ENCODE measurements around the gene SPATA3. TPM values are rescaled to one million over a fixed set of nuclear protein-coding genes. Genes with fewer than 3 reads are reported as not detected.

The SPATA3 gene
- 0.72 TPM for total RNA-seq
- polyA plus RNA-seq: not detected

GRCh38 chr2:230995821-230996220 is at the start of gene SPATA3:
TSS of gene SPATA3 (plus strand) at chr2:230996121. CDS start at chr2:230996234, 113 bp downstream.
- Histone ChIP-seq H3K36me3 (ENCODE audit: control insufficient read depth, insufficient read depth, low read length) (no peaks in the 10 kb centered on the region), H3K4me1 (ENCODE audit: control insufficient read depth, insufficient read depth, low read length, poor library complexity, severe bottlenecking) (no peaks in the 10 kb centered on the region), H3K27me3 (ENCODE audit: control insufficient read depth, insufficient read depth, low read length) (peaks cover 10% of the 10 kb centered on the region), H3K27ac (ENCODE audit: insufficient read depth, low read length, poor library complexity, severe bottlenecking) (no peak within 1 kb of the TSS), H3K9me3 (ENCODE audit: control insufficient read depth in 2 of 2, low read length in 2 of 2) (peaks cover 0 to 2% of the 10 kb centered on the region in 2 experiments), H3K4me3 (ENCODE audit: low read depth, low read length) (no peak within 1 kb of the TSS)
- Mint-ChIP-seq H3K9me3 (peaks cover 0 to 7% (median 3%) of the 10 kb centered on the region in 7 donors), H3K27ac (peak within 1 kb of the TSS in 1 of 3 donors; percentile 20), H3K36me3 (no peaks in the 10 kb centered on the region), H3K27me3 (peaks cover 59% of the 10 kb centered on the region), H3K4me3 (no peak within 1 kb of the TSS), H3K4me1 (no peaks in the 10 kb centered on the region)
- DNase-seq (no peak), ATAC-seq (ENCODE audit: low read depth in 2 of 2) (no peak)

- DNase-seq: no peak
- H3K4me1 ChIP-seq (ENCODE audit: control insufficient read depth, insufficient read depth, low read length, poor library complexity, severe bottlenecking): no peaks in the 10 kb centered on the region
- no peak overlapping the region for H3K27ac Mint-ChIP-seq
Measured at GRCh38 chr2:230946429-230947234, 49.3 kb upstream of the SPATA3 start.

GRCh38 chr2:230947235-230947576 is 48.7 kb upstream of the SPATA3 start:
- Histone ChIP-seq H3K4me3 (ENCODE audit: low read depth, low read length) (no peak overlapping the region), H3K27ac (ENCODE audit: insufficient read depth, low read length, poor library complexity, severe bottlenecking) (no peak overlapping the region), H3K36me3 (ENCODE audit: control insufficient read depth, insufficient read depth, low read length) (no peaks in the 10 kb centered on the region), H3K4me1 (ENCODE audit: control insufficient read depth, insufficient read depth, low read length, poor library complexity, severe bottlenecking) (no peaks in the 10 kb centered on the region), H3K27me3 (ENCODE audit: control insufficient read depth, insufficient read depth, low read length) (no peaks in the 10 kb centered on the region), H3K9me3 (ENCODE audit: control insufficient read depth in 2 of 2, low read length in 2 of 2) (no peaks in the 10 kb centered on the region)
- ATAC-seq (ENCODE audit: low read depth in 2 of 2) (no peak), DNase-seq (no peak)
- Mint-ChIP-seq H3K36me3 (no peaks in the 10 kb centered on the region), H3K4me3 (no peak overlapping the region), H3K27ac (no peak overlapping the region), H3K9me3 (peaks cover 0 to 1% (median 0%) of the 10 kb centered on the region in 7 donors), H3K4me1 (peaks cover 0 to 25% (median 7%) of the 10 kb centered on the region in 4 donors), H3K27me3 (peaks cover 10% of the 10 kb centered on the region)

More at GRCh38 chr2:230946429-230947234, 49.3 kb upstream of the SPATA3 start:
- peak in 1 of 2 donors; percentile 3 for ATAC-seq (ENCODE audit: low read depth in 2 of 2)
- no peaks in the 10 kb centered on the region for H3K9me3 ChIP-seq (ENCODE audit: control insufficient read depth in 2 of 2, low read length in 2 of 2)
- no peak overlapping the region for H3K4me3 ChIP-seq (ENCODE audit: low read depth, low read length)
- no peaks in the 10 kb centered on the region for H3K27me3 ChIP-seq (ENCODE audit: control insufficient read depth, insufficient read depth, low read length)
- H3K27ac ChIP-seq (ENCODE audit: insufficient read depth, low read length, poor library complexity, severe bottlenecking): no peak overlapping the region
- Mint-ChIP-seq H3K4me1 (peaks cover 0 to 25% (median 7%) of the 10 kb centered on the region in 4 donors), H3K27me3 (peaks cover 15% of the 10 kb centered on the region), H3K4me3 (no peak overlapping the region), H3K36me3 (no peaks in the 10 kb centered on the region), H3K9me3 (peaks cover 0 to 1% (median 0%) of the 10 kb centered on the region in 7 donors)
- H3K36me3 ChIP-seq (ENCODE audit: control insufficient read depth, insufficient read depth, low read length): no peaks in the 10 kb centered on the region

GRCh38 chr2:230947908-230948365 is 48.0 kb upstream of the SPATA3 start:
- H3K9me3 Mint-ChIP-seq: peaks cover 0 to 1% (median 0%) of the 10 kb centered on the region in 7 donors
- peaks cover 10% of the 10 kb centered on the region for H3K27me3 Mint-ChIP-seq
- peak overlapping the region in 1 of 4 donors; percentile 15 for H3K4me3 Mint-ChIP-seq
- H3K27ac Mint-ChIP-seq: no peak overlapping the region
- no peak for DNase-seq
- H3K4me3 ChIP-seq (ENCODE audit: low read depth, low read length): no peak overlapping the region
- H3K36me3 Mint-ChIP-seq: no peaks in the 10 kb centered on the region
- H3K9me3 ChIP-seq (ENCODE audit: control insufficient read depth in 2 of 2, low read length in 2 of 2): no peaks in the 10 kb centered on the region
- no peaks in the 10 kb centered on the region for H3K36me3 ChIP-seq (ENCODE audit: control insufficient read depth, insufficient read depth, low read length)
- no peaks in the 10 kb centered on the region for H3K27me3 ChIP-seq (ENCODE audit: control insufficient read depth, insufficient read depth, low read length)
- H3K4me1 Mint-ChIP-seq: peaks cover 0 to 25% (median 7%) of the 10 kb centered on the region in 4 donors
- H3K4me1 ChIP-seq (ENCODE audit: control insufficient read depth, insufficient read depth, low read length, poor library complexity, severe bottlenecking): no peaks in the 10 kb centered on the region
- no peak for ATAC-seq (ENCODE audit: low read depth in 2 of 2)
- H3K27ac ChIP-seq (ENCODE audit: insufficient read depth, low read length, poor library complexity, severe bottlenecking): no peak overlapping the region

GRCh38 chr2:230949966-230950873 is 45.7 kb upstream of the SPATA3 start:
- no peaks in the 10 kb centered on the region for H3K9me3 ChIP-seq (ENCODE audit: control insufficient read depth in 2 of 2, low read length in 2 of 2)
- no peaks in the 10 kb centered on the region for H3K36me3 Mint-ChIP-seq
- peaks cover 2% of the 10 kb centered on the region for H3K27me3 ChIP-seq (ENCODE audit: control insufficient read depth, insufficient read depth, low read length)
- peaks cover 15% of the 10 kb centered on the region for H3K27me3 Mint-ChIP-seq
- H3K36me3 ChIP-seq (ENCODE audit: control insufficient read depth, insufficient read depth, low read length): no peaks in the 10 kb centered on the region
- H3K4me1 ChIP-seq (ENCODE audit: control insufficient read depth, insufficient read depth, low read length, poor library complexity, severe bottlenecking): no peaks in the 10 kb centered on the region
- no peak overlapping the region for H3K4me3 Mint-ChIP-seq
- H3K4me1 Mint-ChIP-seq: peaks cover 0 to 9% (median 4%) of the 10 kb centered on the region in 4 donors
- DNase-seq (no peak), ATAC-seq (ENCODE audit: low read depth in 2 of 2) (no peak)
- H3K27ac ChIP-seq (ENCODE audit: insufficient read depth, low read length, poor library complexity, severe bottlenecking): no peak overlapping the region
- H3K9me3 Mint-ChIP-seq: peaks cover 0 to 1% (median 0%) of the 10 kb centered on the region in 7 donors
- peak overlapping the region in 1 of 3 donors; percentile 14 for H3K27ac Mint-ChIP-seq
- no peak overlapping the region for H3K4me3 ChIP-seq (ENCODE audit: low read depth, low read length)

GRCh38 chr2:230950874-230951339 is 45.0 kb upstream of the SPATA3 start:
- no peak for ATAC-seq (ENCODE audit: low read depth in 2 of 2)
- H3K4me1 Mint-ChIP-seq: peaks cover 0 to 8% (median 4%) of the 10 kb centered on the region in 4 donors

GRCh38 chr2:230951396-230951795 is 44.5 kb upstream of the SPATA3 start:
- peaks cover 2% of the 10 kb centered on the region for H3K27me3 ChIP-seq (ENCODE audit: control insufficient read depth, insufficient read depth, low read length)
- peaks cover under 1% of the 10 kb centered on the region for H3K4me1 ChIP-seq (ENCODE audit: control insufficient read depth, insufficient read depth, low read length, poor library complexity, severe bottlenecking)
- ATAC-seq (ENCODE audit: low read depth in 2 of 2) (no peak), DNase-seq (no peak)
- H3K27ac Mint-ChIP-seq: no peak overlapping the region
- H3K9me3 ChIP-seq (ENCODE audit: control insufficient read depth in 2 of 2, low read length in 2 of 2): no peaks in the 10 kb centered on the region
- H3K27me3 Mint-ChIP-seq: peaks cover 20% of the 10 kb centered on the region
- peaks cover 0 to 1% (median 0%) of the 10 kb centered on the region in 7 donors for H3K9me3 Mint-ChIP-seq
- no peak overlapping the region for H3K4me3 Mint-ChIP-seq
- H3K27ac ChIP-seq (ENCODE audit: insufficient read depth, low read length, poor library complexity, severe bottlenecking): no peak overlapping the region
- no peaks in the 10 kb centered on the region for H3K36me3 Mint-ChIP-seq
- H3K36me3 ChIP-seq (ENCODE audit: control insufficient read depth, insufficient read depth, low read length): no peaks in the 10 kb centered on the region
- H3K4me3 ChIP-seq (ENCODE audit: low read depth, low read length): no peak overlapping the region
- H3K4me1 Mint-ChIP-seq: peaks cover 0 to 8% (median 4%) of the 10 kb centered on the region in 4 donors

More at GRCh38 chr2:230950874-230951339, 45.0 kb upstream of the SPATA3 start:
- Histone ChIP-seq H3K4me3 (ENCODE audit: low read depth, low read length) (no peak overlapping the region), H3K36me3 (ENCODE audit: control insufficient read depth, insufficient read depth, low read length) (no peaks in the 10 kb centered on the region), H3K4me1 (ENCODE audit: control insufficient read depth, insufficient read depth, low read length, poor library complexity, severe bottlenecking) (no peaks in the 10 kb centered on the region), H3K27ac (ENCODE audit: insufficient read depth, low read length, poor library complexity, severe bottlenecking) (no peak overlapping the region), H3K27me3 (ENCODE audit: control insufficient read depth, insufficient read depth, low read length) (peaks cover 2% of the 10 kb centered on the region), H3K9me3 (ENCODE audit: control insufficient read depth in 2 of 2, low read length in 2 of 2) (no peaks in the 10 kb centered on the region)
- no peak overlapping the region for H3K27ac Mint-ChIP-seq
- H3K9me3 Mint-ChIP-seq: peaks cover 0 to 1% (median 0%) of the 10 kb centered on the region in 7 donors
- DNase-seq: no peak
- H3K4me3 Mint-ChIP-seq: no peak overlapping the region
- H3K36me3 Mint-ChIP-seq: no peaks in the 10 kb centered on the region
- H3K27me3 Mint-ChIP-seq: peaks cover 20% of the 10 kb centered on the region
